ENCODE data around the gene FAM120B.

Gene FAM120B

DNA sequence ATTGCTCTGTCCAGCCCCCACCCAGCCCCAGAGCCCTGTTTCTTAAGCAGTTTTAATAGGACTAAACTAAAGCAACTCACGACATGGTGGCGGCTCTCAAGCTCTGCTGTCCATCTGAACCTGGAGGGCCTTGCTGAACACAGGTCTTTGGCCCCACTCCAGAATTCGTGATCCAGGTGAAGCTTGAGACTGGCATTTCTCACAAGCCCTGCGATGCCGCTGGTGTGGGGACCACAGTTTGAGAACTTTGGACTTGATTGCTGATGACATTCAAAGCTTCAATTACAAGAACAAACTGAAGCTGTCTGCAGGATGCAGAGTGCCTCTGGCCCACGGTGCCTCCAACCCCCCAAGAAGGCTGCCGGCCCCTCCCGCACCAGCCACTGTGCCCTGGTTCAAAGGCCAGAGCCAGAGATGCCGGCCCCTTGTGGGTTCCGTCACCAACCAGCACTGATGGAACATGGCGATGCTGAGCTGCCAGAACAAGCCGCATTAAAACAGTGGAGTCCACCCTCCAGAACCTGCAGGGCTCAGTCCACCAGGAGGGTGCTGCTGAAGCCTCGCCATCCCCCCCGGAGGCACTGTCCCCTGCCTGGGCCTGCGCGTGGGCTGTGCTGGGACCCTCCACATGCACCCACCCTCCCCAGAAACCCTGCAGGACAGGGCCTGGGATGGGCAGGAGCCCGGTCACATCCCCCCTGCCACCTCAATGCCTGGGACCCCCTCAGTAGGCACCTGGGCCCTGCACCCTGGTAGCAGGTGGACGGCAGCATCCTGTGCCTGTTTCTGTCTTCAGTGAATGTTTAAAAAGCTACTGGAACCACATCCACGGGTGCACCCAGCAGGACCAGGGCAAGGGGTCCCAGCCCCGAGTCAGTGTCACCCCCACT, 145.4 kb downstream of the FAM120B start:
- no peaks in the 10 kb centered on the region for H3K9me3 ChIP-seq
- H3K27me3 ChIP-seq: no peaks in the 10 kb centered on the region
- no peak overlapping the region for H3K4me3 ChIP-seq (ENCODE audit: low read depth in 1 of 2, low read length in 1 of 2)
- no peaks in the 10 kb centered on the region for H3K4me1 ChIP-seq (ENCODE audit: control insufficient read depth in 1 of 2, insufficient read depth in 1 of 2, low read depth in 1 of 2, low read length in 1 of 2)
- H3K27ac ChIP-seq: no peak overlapping the region
- TF ChIP-seq, protein P1, sequence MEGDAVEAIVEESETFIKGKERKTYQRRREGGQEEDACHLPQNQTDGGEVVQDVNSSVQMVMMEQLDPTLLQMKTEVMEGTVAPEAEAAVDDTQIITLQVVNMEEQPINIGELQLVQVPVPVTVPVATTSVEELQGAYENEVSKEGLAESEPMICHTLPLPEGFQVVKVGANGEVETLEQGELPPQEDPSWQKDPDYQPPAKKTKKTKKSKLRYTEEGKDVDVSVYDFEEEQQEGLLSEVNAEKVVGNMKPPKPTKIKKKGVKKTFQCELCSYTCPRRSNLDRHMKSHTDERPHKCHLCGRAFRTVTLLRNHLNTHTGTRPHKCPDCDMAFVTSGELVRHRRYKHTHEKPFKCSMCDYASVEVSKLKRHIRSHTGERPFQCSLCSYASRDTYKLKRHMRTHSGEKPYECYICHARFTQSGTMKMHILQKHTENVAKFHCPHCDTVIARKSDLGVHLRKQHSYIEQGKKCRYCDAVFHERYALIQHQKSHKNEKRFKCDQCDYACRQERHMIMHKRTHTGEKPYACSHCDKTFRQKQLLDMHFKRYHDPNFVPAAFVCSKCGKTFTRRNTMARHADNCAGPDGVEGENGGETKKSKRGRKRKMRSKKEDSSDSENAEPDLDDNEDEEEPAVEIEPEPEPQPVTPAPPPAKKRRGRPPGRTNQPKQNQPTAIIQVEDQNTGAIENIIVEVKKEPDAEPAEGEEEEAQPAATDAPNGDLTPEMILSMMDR (IDR thresholded peaks at IDR 0.05): no peak
- no peaks in the 10 kb centered on the region for H3K36me3 ChIP-seq

DNA sequence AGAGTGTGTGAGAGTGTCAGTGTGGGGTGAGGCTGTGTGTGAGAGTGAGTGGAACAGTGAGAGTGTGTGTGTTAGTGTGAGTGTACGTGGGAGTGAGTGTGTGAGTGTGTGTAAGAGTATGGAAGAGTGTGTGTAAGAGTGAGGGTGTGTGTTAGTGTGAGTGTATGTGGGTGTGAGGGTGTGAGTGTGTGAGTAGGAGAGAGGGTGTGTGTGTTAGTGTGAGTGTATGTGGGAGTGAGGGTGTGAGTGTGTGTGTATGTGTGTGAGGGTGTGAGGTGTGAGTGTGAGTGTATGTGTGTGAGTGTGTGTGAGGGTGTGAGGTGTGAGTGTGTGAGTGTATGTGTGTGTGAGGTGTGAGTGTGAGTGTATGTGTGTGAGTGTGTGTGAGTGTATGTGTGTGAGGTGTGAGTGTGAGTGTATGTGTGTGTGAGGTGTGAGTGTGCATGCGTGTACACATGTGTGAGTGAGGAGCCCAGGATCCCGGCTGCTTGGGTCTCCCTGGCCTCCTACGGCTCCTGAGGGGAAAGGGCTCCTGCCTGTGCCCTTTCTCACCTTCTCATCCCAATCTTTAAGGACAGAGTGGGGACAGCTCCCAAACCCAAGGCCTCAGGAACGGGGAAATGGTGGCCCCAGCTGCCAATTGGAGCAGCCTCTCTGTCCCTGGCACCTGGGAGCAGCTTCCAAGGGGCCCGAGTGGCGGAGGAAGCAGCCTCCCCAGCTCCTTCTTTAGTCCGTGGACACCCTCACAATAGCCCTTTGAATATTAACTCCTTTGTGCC, 146.4 kb downstream of the FAM120B start:
- Histone ChIP-seq H3K36me3 (no peaks in the 10 kb centered on the region), H3K4me3 (ENCODE audit: low read depth in 1 of 2, low read length in 1 of 2) (no peak overlapping the region), H3K4me1 (ENCODE audit: control insufficient read depth in 1 of 2, insufficient read depth in 1 of 2, low read depth in 1 of 2, low read length in 1 of 2) (no peaks in the 10 kb centered on the region), H3K27me3 (no peaks in the 10 kb centered on the region), H3K9me3 (no peaks in the 10 kb centered on the region), H3K27ac (no peak overlapping the region)
- TF ChIP-seq, protein P1 (IDR thresholded peaks at IDR 0.05): no peak

DNA sequence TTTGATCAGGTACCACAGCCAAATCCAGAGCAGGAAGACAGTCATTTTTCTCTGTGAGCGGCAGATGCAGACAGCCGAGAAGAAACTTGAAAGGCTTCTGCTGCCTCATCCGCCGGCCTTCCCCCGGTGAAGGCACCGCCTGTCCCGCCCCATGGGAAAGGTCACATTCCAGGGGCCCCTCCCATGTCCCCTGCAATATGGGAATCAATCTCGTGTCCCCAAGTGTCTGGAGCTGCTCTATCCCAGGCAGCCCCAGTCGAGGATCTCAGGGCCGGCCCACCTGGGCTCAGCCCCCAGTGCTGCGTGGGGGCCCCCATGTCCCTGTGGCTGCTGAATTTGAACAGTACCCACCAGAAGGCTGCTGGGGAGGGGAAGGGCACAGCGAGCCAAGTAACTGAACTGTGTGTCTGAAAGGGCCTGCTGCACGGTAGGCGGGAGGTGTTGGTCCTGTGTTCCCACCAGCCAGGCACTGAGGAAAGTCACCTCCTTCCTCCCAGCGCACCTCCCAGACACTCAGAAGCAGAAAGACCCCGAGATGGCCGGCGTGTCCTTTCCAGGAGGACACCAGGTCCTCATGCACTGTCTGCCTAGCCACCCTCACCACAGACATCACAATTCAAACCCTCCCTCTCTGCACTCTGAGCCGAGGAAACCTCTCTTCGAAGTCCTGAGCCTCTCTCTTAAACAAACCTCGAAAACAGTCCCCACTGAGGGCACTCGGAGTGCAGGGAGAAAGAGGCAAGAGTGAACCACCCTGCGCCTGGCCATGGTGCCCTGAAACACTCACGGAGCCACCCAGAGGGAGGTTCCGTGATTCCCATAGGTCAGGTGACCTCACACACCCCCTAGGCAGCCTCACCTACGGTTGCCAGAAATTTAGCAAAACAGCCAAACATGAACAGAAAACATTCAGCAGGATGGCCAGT, 147.3 kb downstream of the FAM120B start:
- H3K27me3 ChIP-seq: no peaks in the 10 kb centered on the region
- H3K4me3 ChIP-seq (ENCODE audit: low read depth in 1 of 2, low read length in 1 of 2): no peak overlapping the region
- H3K27ac ChIP-seq: no peak overlapping the region
- H3K4me1 ChIP-seq (ENCODE audit: control insufficient read depth in 1 of 2, insufficient read depth in 1 of 2, low read depth in 1 of 2, low read length in 1 of 2): no peaks in the 10 kb centered on the region
- TF ChIP-seq, protein P1 (IDR thresholded peaks at IDR 0.05): no peak
- H3K9me3 ChIP-seq: no peaks in the 10 kb centered on the region
- no peaks in the 10 kb centered on the region for H3K36me3 ChIP-seq

DNA sequence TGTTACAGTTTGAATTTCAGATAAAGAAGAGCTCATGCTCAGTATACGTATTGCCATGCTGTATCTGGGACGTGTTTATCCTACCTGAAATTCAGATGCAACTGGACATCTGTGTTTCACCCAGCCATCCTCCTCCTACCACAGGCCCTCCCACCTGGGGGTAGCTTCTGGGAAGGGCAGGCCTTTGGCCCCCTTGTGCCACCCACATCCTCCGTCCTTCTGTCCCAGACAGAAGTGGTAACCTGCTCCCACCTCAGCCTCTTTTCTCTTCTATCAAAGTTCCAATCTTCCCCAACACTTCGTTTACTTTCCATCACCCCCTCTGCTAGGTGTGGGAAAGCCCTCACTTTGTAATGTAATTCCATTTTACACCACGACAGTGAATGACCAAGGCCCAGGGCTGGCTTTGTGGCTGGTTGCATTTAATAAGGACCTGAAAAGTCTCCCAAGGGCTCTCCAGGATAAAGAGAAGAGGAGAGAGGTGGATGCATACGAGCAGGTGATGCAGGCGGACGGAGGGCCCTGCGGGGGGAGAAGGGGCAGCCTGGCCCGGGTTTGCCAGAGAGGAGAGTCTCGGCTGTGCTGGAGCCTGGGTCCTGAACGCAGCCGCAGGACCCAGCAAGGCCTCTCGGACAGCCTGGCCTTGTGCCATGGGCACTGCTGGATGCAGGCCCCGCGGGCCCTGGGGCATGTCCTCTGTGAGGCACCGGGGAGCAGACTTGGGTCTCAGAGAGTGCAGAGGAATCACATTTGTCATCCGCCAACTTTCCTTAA, 148.1 kb downstream of the FAM120B start:
- Histone ChIP-seq H3K4me1 (ENCODE audit: control insufficient read depth in 1 of 2, insufficient read depth in 1 of 2, low read depth in 1 of 2, low read length in 1 of 2) (peaks cover 0 to 3% of the 10 kb centered on the region in 2 experiments), H3K27me3 (peaks cover 4% of the 10 kb centered on the region), H3K4me3 (ENCODE audit: low read depth in 1 of 2, low read length in 1 of 2) (no peak overlapping the region), H3K27ac (no peak overlapping the region), H3K36me3 (no peaks in the 10 kb centered on the region), H3K9me3 (no peaks in the 10 kb centered on the region)
- TF ChIP-seq, protein P1 (IDR thresholded peaks at IDR 0.05): no peak

Data from neutrophil (primary cell).